ENCODE results near the gene VSNL1. TPM values are rescaled to one million over a fixed set of nuclear protein-coding genes. Genes with fewer than 3 reads are reported as not detected.

Gene VSNL1
- total RNA-seq, 1 experiment from 2014 or later, result 9.9 TPM

GRCh38 chr2:17600556-17601204 is 60.2 kb downstream of the VSNL1 start:
- Histone ChIP-seq H4K5ac (ENCODE audit: insufficient read length, low read depth, low read length) (no peak overlapping the region), H3K4me1 (ENCODE audit: insufficient read depth, low read length) (peaks cover 10% of the 10 kb centered on the region), H2BK15ac (ENCODE audit: low read depth, low read length) (no peak overlapping the region), H3K18ac (ENCODE audit: insufficient read length, low read depth, low read length) (no peak overlapping the region), H3K27me3 (ENCODE audit: insufficient read depth, low read length) (no peaks in the 10 kb centered on the region), H2AFZ (ENCODE audit: low read length) (no peak overlapping the region), H3K79me1 (ENCODE audit: insufficient read depth, low read depth, low read length, poor library complexity, severe bottlenecking) (no peaks in the 10 kb centered on the region), H3K9me3 (ENCODE audit: control insufficient read depth, low read depth, low read length) (no peaks in the 10 kb centered on the region), H3K9ac (ENCODE audit: extremely low read depth, insufficient read length, low read length) (no peak overlapping the region), H2BK12ac (ENCODE audit: insufficient read length, low read depth, low read length) (no peak overlapping the region), H3K79me2 (ENCODE audit: insufficient read depth, low read length) (no peaks in the 10 kb centered on the region), H3K56ac (ENCODE audit: insufficient read length, low read depth, low read length) (no peak overlapping the region), H3K4me2 (ENCODE audit: insufficient read depth, insufficient read length, low read length) (no peak overlapping the region), H2BK120ac (ENCODE audit: low read depth, low read length, poor library complexity, severe bottlenecking) (no peak overlapping the region), H3T11ph (ENCODE audit: low read length) (no peak overlapping the region), H3K4ac (ENCODE audit: low read depth, low read length) (no peak overlapping the region), H3K23ac (ENCODE audit: insufficient read length, low read depth, low read length) (no peak overlapping the region), H4K8ac (replicated peaks; ENCODE audit: insufficient read length, low read depth, low read length) (no peak overlapping the region), H3K27ac (ENCODE audit: insufficient read length, low read depth, low read length) (no peak overlapping the region), H2AK5ac (ENCODE audit: insufficient read length, low read length) (no peak overlapping the region), H3K14ac (ENCODE audit: insufficient read depth, low read length) (no peak overlapping the region), H2BK20ac (ENCODE audit: low read depth, low read length, poor library complexity, severe bottlenecking) (no peak overlapping the region), H2BK5ac (ENCODE audit: insufficient read length, low read length) (no peak overlapping the region), H4K20me1 (ENCODE audit: control insufficient read depth, insufficient read depth, insufficient read length) (no peaks in the 10 kb centered on the region), H3K23me2 (ENCODE audit: insufficient read length, low read depth, low read length, poor library complexity, severe bottlenecking) (no peaks in the 10 kb centered on the region), H4K91ac (ENCODE audit: insufficient read length, low read depth, low read length) (no peak overlapping the region)
- peaks cover 8 to 22% (median 11%) of the 10 kb centered on the region in 3 experiments for H3K36me3 Mint-ChIP-seq (ENCODE audit: insufficient read depth in 1 of 3, low read depth in 3 of 3)
- H3K4me1 Mint-ChIP-seq, result peaks cover 18 to 29% of the 10 kb centered on the region in 2 experiments
- no peaks in the 10 kb centered on the region for H3K9me3 Mint-ChIP-seq
- H3K4me3 Mint-ChIP-seq, result no peak overlapping the region
- no peak for DNase-seq
- no peaks in the 10 kb centered on the region for H3K27me3 Mint-ChIP-seq (ENCODE audit: low read depth)
- no peak for TF ChIP-seq CTCF (conservative IDR thresholded peaks at IDR 0.05)
- H3K27ac Mint-ChIP-seq, result no peak overlapping the region
